HUES48 (cell line): ENCODE data around the gene DPP10.

Experiments used
- H3K27ac ChIP-seq: one replicate; pipeline ENCODE4 v1.7.0; 2013; ENCODE audit warnings: low read depth, low read length, inconsistent platforms
- H3K27me3 ChIP-seq: 2 replicates; pipeline ENCODE4 v1.6.1; 2013; ENCODE audit warnings: mild to moderate bottlenecking, low read length; ENCODE audit not compliant: control insufficient read depth, insufficient read depth
- H3K36me3 ChIP-seq: 2 replicates; pipeline ENCODE4 v1.6.1; 2013; ENCODE audit warnings: low read length; ENCODE audit not compliant: control insufficient read depth, insufficient read depth
- H3K4me1 ChIP-seq: 2 replicates; pipeline ENCODE4 v1.6.1; 2013; ENCODE audit warnings: mild to moderate bottlenecking, low read length; ENCODE audit not compliant: control insufficient read depth, insufficient read depth
- H3K4me3 ChIP-seq: 2 replicates; pipeline ENCODE4 v1.5.1; 2013; ENCODE audit warnings: mild to moderate bottlenecking, low read depth, low read length
- H3K9ac ChIP-seq: 2 replicates; pipeline ENCODE4 v1.6.1; 2013; ENCODE audit warnings: mild to moderate bottlenecking, low read depth, low read length, moderate library complexity
- H3K9me3 ChIP-seq: 2 replicates; pipeline ENCODE4 v1.6.1; 2013; ENCODE audit warnings: low read length; ENCODE audit not compliant: control insufficient read depth, insufficient read depth

The DPP10 gene

GRCh38 chr2:115635430-115635829 lies 1193.0 kb downstream of the DPP10 start:
- Histone ChIP-seq H3K27ac (no peak overlapping the region), H3K9me3 (no peaks in the 10 kb centered on the region), H3K4me1 (no peaks in the 10 kb centered on the region; the same call in 1 of the 2 replicates), H3K27me3 (no peaks in the 10 kb centered on the region), H3K36me3 (no peaks in the 10 kb centered on the region), H3K4me3 (no peak overlapping the region), H3K9ac (no peak overlapping the region)

- H3K9ac ChIP-seq: no peak overlapping the region
- H3K27me3 ChIP-seq: no peaks in the 10 kb centered on the region
- peaks cover 4% of the 10 kb centered on the region for H3K4me1 ChIP-seq
- H3K4me3 ChIP-seq: no peak overlapping the region
- H3K36me3 ChIP-seq: no peaks in the 10 kb centered on the region
- H3K9me3 ChIP-seq: no peaks in the 10 kb centered on the region
- no peak overlapping the region for H3K27ac ChIP-seq
Measured at GRCh38 chr2:115649731-115650130, 1207.3 kb downstream of the DPP10 start.

GRCh38 chr2:115650827-115651226 lies 1208.4 kb downstream of the DPP10 start:
- Histone ChIP-seq H3K27me3 (no peaks in the 10 kb centered on the region), H3K27ac (no peak overlapping the region), H3K9me3 (no peaks in the 10 kb centered on the region)

GRCh38 chr2:115652652-115653051 lies 1210.2 kb downstream of the DPP10 start:
- Histone ChIP-seq H3K4me3 (no peak overlapping the region), H3K4me1 (peaks cover 4% of the 10 kb centered on the region), H3K9me3 (no peaks in the 10 kb centered on the region), H3K9ac (no peak overlapping the region), H3K27ac (no peak overlapping the region), H3K36me3 (no peaks in the 10 kb centered on the region), H3K27me3 (no peaks in the 10 kb centered on the region)

More at GRCh38 chr2:115650827-115651226, 1208.4 kb downstream of the DPP10 start:
- no peak overlapping the region for H3K9ac ChIP-seq
- no peak overlapping the region for H3K4me3 ChIP-seq
- peaks cover 4% of the 10 kb centered on the region for H3K4me1 ChIP-seq
- H3K36me3 ChIP-seq: no peaks in the 10 kb centered on the region

GRCh38 chr2:115654362-115654761 lies 1211.9 kb downstream of the DPP10 start:
- Histone ChIP-seq H3K9me3 (no peaks in the 10 kb centered on the region), H3K36me3 (no peaks in the 10 kb centered on the region)

GRCh38 chr2:115678129-115678528 lies 1235.7 kb downstream of the DPP10 start:
- Histone ChIP-seq H3K9me3 (peaks cover 31% of the 10 kb centered on the region), H3K4me1 (no peaks in the 10 kb centered on the region), H3K27ac (no peak overlapping the region), H3K27me3 (no peaks in the 10 kb centered on the region), H3K36me3 (no peaks in the 10 kb centered on the region), H3K9ac (no peak overlapping the region), H3K4me3 (no peak overlapping the region)

More at GRCh38 chr2:115654362-115654761, 1211.9 kb downstream of the DPP10 start:
- Histone ChIP-seq H3K9ac (no peak overlapping the region), H3K27me3 (no peaks in the 10 kb centered on the region), H3K4me3 (no peak overlapping the region), H3K4me1 (peaks cover 4% of the 10 kb centered on the region), H3K27ac (no peak overlapping the region)

GRCh38 chr2:115684345-115684744 lies 1241.9 kb downstream of the DPP10 start:
- Histone ChIP-seq H3K27ac (no peak overlapping the region), H3K9me3 (peaks cover 4% of the 10 kb centered on the region; the same call in 1 of the 2 replicates), H3K4me3 (no peak overlapping the region), H3K9ac (no peak overlapping the region), H3K36me3 (no peaks in the 10 kb centered on the region), H3K4me1 (no peaks in the 10 kb centered on the region), H3K27me3 (no peaks in the 10 kb centered on the region)

GRCh38 chr2:115691409-115691808 lies 1249.0 kb downstream of the DPP10 start:
- H3K36me3 ChIP-seq: no peaks in the 10 kb centered on the region
- no peak overlapping the region for H3K27ac ChIP-seq
- H3K9me3 ChIP-seq: no peaks in the 10 kb centered on the region
- no peak overlapping the region for H3K9ac ChIP-seq
- no peak overlapping the region for H3K4me3 ChIP-seq
- H3K4me1 ChIP-seq: peaks cover 11% of the 10 kb centered on the region; the same call in 1 of the 2 replicates
- no peaks in the 10 kb centered on the region for H3K27me3 ChIP-seq

GRCh38 chr2:115694651-115695050 lies 1252.2 kb downstream of the DPP10 start:
- Histone ChIP-seq H3K36me3 (no peaks in the 10 kb centered on the region), H3K9ac (no peak overlapping the region), H3K9me3 (no peaks in the 10 kb centered on the region), H3K4me1 (peaks cover 11% of the 10 kb centered on the region; the same call in 1 of the 2 replicates), H3K27ac (no peak overlapping the region), H3K4me3 (no peak overlapping the region), H3K27me3 (no peaks in the 10 kb centered on the region)

- Histone ChIP-seq H3K9me3 (no peaks in the 10 kb centered on the region), H3K4me1 (no peaks in the 10 kb centered on the region), H3K27ac (no peak overlapping the region), H3K4me3 (no peak overlapping the region), H3K27me3 (no peaks in the 10 kb centered on the region), H3K36me3 (no peaks in the 10 kb centered on the region), H3K9ac (no peak overlapping the region)
Measured at GRCh38 chr2:115733190-115733775, 1290.8 kb downstream of the DPP10 start.

- Histone ChIP-seq H3K27me3 (no peaks in the 10 kb centered on the region), H3K36me3 (no peaks in the 10 kb centered on the region), H3K4me3 (no peak overlapping the region), H3K4me1 (peaks cover 3% of the 10 kb centered on the region; the same call in 1 of the 2 replicates), H3K9ac (no peak overlapping the region), H3K27ac (no peak overlapping the region), H3K9me3 (no peaks in the 10 kb centered on the region)
Measured at GRCh38 chr2:115738111-115738510, 1295.7 kb downstream of the DPP10 start.
